Measurements from ENCODE around the gene DCAF12L1.

DNA sequence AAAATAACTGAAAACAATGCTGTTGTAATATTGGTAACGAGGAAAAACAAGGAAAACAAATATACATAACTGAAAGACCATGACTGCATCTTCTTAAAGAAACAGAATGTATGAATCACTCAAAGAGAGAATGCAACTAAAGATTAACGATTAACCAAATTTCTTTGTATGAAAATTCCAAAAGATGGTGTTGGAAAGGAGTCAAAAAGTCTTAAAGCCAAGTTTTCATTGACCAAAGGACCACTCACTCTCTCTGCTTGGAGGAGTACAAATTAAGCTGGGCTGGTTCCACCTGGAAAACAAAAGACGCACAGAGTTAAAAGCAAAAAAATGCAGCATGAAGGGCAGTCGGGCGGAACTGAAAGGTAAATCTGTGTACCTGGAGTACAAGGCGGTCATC is 1.8 kb downstream of the DCAF12L1 start:
- no peak for TF ChIP-seq POLR2AphosphoS5 (IDR thresholded peaks at IDR 0.05; ENCODE audit: borderline replicate concordance, low read depth, low read length)
- no peak for TF ChIP-seq EZH2 (IDR thresholded peaks at IDR 0.05)
- TF ChIP-seq FOXP2 (optimal IDR thresholded peaks at IDR 0.05; ENCODE audit: control extremely low read depth, extremely low read length, insufficient read depth), result no peak
